Neural progenitor cell (in vitro differentiated cells): ENCODE measurements around the gene RGS3. TPM values are rescaled to one million over a fixed set of nuclear protein-coding genes. Genes with fewer than 3 reads are reported as not detected.

Experiments used
- DNase-seq: peaks from one replicate; pipeline ENCODE4 v3.0.0-alpha.2; 2016; ENCODE audit warnings: low spot score
- H2AFZ ChIP-seq: fragments of 200-600 bp; sonication (generic); replicated peaks from 2 replicates; pipeline ENCODE4 v1.6.1; 2016; ENCODE audit warnings: antibody characterized with exemption
- H3F3A ChIP-seq: fragments of 200-600 bp; sonication (generic); 2 replicates; pipeline ENCODE4 v1.6.1; 2016; ENCODE audit warnings: antibody characterized with exemption, low read depth
- H3K27ac ChIP-seq: fragments of 200-600 bp; sonication (generic); 2 replicates; pipeline ENCODE4 v1.5.1; 2016; ENCODE audit warnings: mild to moderate bottlenecking
- H3K27me3 ChIP-seq: fragments of 200-600 bp; sonication (generic); 2 replicates; pipeline ENCODE4 v1.6.1; 2016; ENCODE audit warnings: mild to moderate bottlenecking, moderate library complexity
- H3K36me3 ChIP-seq: fragments of 200-600 bp; sonication (generic); 2 replicates; pipeline ENCODE4 v1.5.1; 2016
- H3K4me1 ChIP-seq: fragments of 200-600 bp; sonication (generic); 2 replicates; pipeline ENCODE4 v1.6.1; 2016; ENCODE audit warnings: mixed run types
- H3K4me2 ChIP-seq: fragments of 200-600 bp; sonication (generic); 2 replicates; pipeline ENCODE4 v1.6.1; 2016
- H3K4me3 ChIP-seq: fragments of 200-600 bp; sonication (generic); 2 replicates; pipeline ENCODE4 v1.5.1; 2016
- H3K79me2 ChIP-seq: fragments of 200-600 bp; sonication (generic); 2 replicates; pipeline ENCODE4 v1.6.1; 2016; ENCODE audit warnings: low read depth
- H3K9ac ChIP-seq: fragments of 200-600 bp; sonication (generic); 2 replicates; pipeline ENCODE4 v1.6.1; 2016
- H3K9me3 ChIP-seq: fragments of 200-600 bp; sonication (generic); 2 replicates; pipeline ENCODE4 v1.5.1; 2016; ENCODE audit warnings: low read depth
- H4K20me1 ChIP-seq: fragments of 200-600 bp; sonication (generic); 2 replicates; pipeline ENCODE4 v1.6.1; 2016; ENCODE audit warnings: low read depth
- H3K27ac Mint-ChIP-seq: 3 replicates; pipeline ENCODE4 v1.8.0; 2021; ENCODE audit warnings: mixed read lengths
- H3K27me3 Mint-ChIP-seq: 2 replicates; pipeline ENCODE4 v1.8.0; 2022; ENCODE audit warnings: low read depth, mild to moderate bottlenecking, inconsistent platforms, moderate library complexity, mixed read lengths; ENCODE audit not compliant: insufficient read depth
- H3K36me3 Mint-ChIP-seq: 3 replicates; pipeline ENCODE4 v1.8.0; 2021; ENCODE audit warnings: mixed read lengths
- H3K4me1 Mint-ChIP-seq: 3 replicates; pipeline ENCODE4 v1.8.0; 2021; ENCODE audit warnings: mixed read lengths
- H3K4me3 Mint-ChIP-seq: 3 replicates; pipeline ENCODE4 v1.8.0; 2021; ENCODE audit warnings: mild to moderate bottlenecking, moderate library complexity, mixed read lengths
- H3K9me3 Mint-ChIP-seq: 3 replicates; pipeline ENCODE4 v1.8.0; 2020; ENCODE audit warnings: mixed read lengths
- CTCF ChIP-seq: fragments of 200-600 bp; sonication (generic); IDR thresholded peaks from 2 replicates; pipeline ENCODE4 v1.5.1; 2017; ENCODE audit warnings: antibody characterized with exemption, mild to moderate bottlenecking
- EZH2 ChIP-seq: fragments of 200-600 bp; sonication (generic); IDR thresholded peaks from 2 replicates; pipeline ENCODE4 v1.6.1; 2017; ENCODE audit warnings: antibody characterized with exemption, mild to moderate bottlenecking, moderate library complexity
- EZH2phosphoT487 ChIP-seq: fragments of 200-600 bp; sonication (generic); IDR thresholded peaks from 2 replicates; pipeline ENCODE4 v1.6.1; 2017; ENCODE audit warnings: antibody characterized with exemption
- total RNA-seq: library from RNA; depleted of rRNA; stranded (reverse); fragments of >200 nt; gene quantifications from 2 replicates; pipeline ENCODE4 v1.2.3, GENCODE V29; 2015; ENCODE audit warnings: low replicate concordance

RGS3 gene
- total RNA-seq, 1 donor from 2014 or later, result 30.3 TPM

GRCh38 chr9:113598883-113599282, 135.4 kb downstream of the RGS3 start:
- Mint-ChIP-seq H3K4me3 (no peak overlapping the region), H3K27me3 (peaks cover 12% of the 10 kb centered on the region), H3K9me3 (no peaks in the 10 kb centered on the region), H3K36me3 (peaks cover 13% of the 10 kb centered on the region), H3K27ac (peak overlapping the region; percentile 94), H3K4me1 (peaks cover 82% of the 10 kb centered on the region)
- Histone ChIP-seq H2AFZ (no peak overlapping the region), H3F3A (no peaks in the 10 kb centered on the region), H3K36me3 (no peaks in the 10 kb centered on the region), H3K27ac (no peak overlapping the region), H3K4me1 (peaks cover 39% of the 10 kb centered on the region), H3K4me3 (no peak overlapping the region), H3K9me3 (no peaks in the 10 kb centered on the region), H4K20me1 (no peaks in the 10 kb centered on the region), H3K4me2 (no peak overlapping the region), H3K27me3 (no peaks in the 10 kb centered on the region), H3K79me2 (peaks cover 19% of the 10 kb centered on the region), H3K9ac (no peak overlapping the region)
- no peak for DNase-seq
- no peak for TF ChIP-seq EZH2phosphoT487
- TF ChIP-seq EZH2, result no peak
- no peak for TF ChIP-seq CTCF

GRCh38 chr9:113599646-113600022, 136.1 kb downstream of the RGS3 start:
- H3K27ac ChIP-seq, result no peak overlapping the region
- no peak overlapping the region for H3K4me2 ChIP-seq
- no peaks in the 10 kb centered on the region for H4K20me1 ChIP-seq
- peaks cover 16% of the 10 kb centered on the region for H3K27me3 Mint-ChIP-seq
- no peak overlapping the region for H3K9ac ChIP-seq
- H3K9me3 Mint-ChIP-seq, result no peaks in the 10 kb centered on the region
- H3K4me1 ChIP-seq, result peaks cover 39% of the 10 kb centered on the region
- H3K4me1 Mint-ChIP-seq, result peaks cover 81% of the 10 kb centered on the region
- H3K36me3 Mint-ChIP-seq, result peaks cover 13% of the 10 kb centered on the region
- H3K4me3 ChIP-seq, result no peak overlapping the region
- peaks cover 12% of the 10 kb centered on the region for H3K79me2 ChIP-seq
- DNase-seq, result peak; percentile 85
- H3K9me3 ChIP-seq, result no peaks in the 10 kb centered on the region
- no peaks in the 10 kb centered on the region for H3K36me3 ChIP-seq
- no peak for TF ChIP-seq CTCF
- TF ChIP-seq EZH2, result no peak
- no peak for TF ChIP-seq EZH2phosphoT487
- peak overlapping the region; percentile 18 for H3K4me3 Mint-ChIP-seq
- H2AFZ ChIP-seq, result no peak overlapping the region
- no peaks in the 10 kb centered on the region for H3K27me3 ChIP-seq
- H3K27ac Mint-ChIP-seq, result peak overlapping the region; percentile 50
- H3F3A ChIP-seq, result no peaks in the 10 kb centered on the region

- H3K36me3 ChIP-seq, result no peaks in the 10 kb centered on the region
- H3K27ac ChIP-seq, result no peak overlapping the region
- Mint-ChIP-seq H3K4me3 (peak overlapping the region; percentile 18), H3K27ac (peak overlapping the region; percentile 69), H3K27me3 (peaks cover 17% of the 10 kb centered on the region), H3K36me3 (peaks cover 13% of the 10 kb centered on the region), H3K4me1 (peaks cover 76% of the 10 kb centered on the region), H3K9me3 (no peaks in the 10 kb centered on the region)
- H3K9me3 ChIP-seq, result no peaks in the 10 kb centered on the region
- peaks cover 6% of the 10 kb centered on the region for H3K79me2 ChIP-seq
- no peaks in the 10 kb centered on the region for H3K27me3 ChIP-seq
- peaks cover 34% of the 10 kb centered on the region for H3K4me1 ChIP-seq
- H2AFZ ChIP-seq, result no peak overlapping the region
- no peak for DNase-seq
- no peak overlapping the region for H3K9ac ChIP-seq
- no peaks in the 10 kb centered on the region for H4K20me1 ChIP-seq
- no peak overlapping the region for H3K4me2 ChIP-seq
- no peak overlapping the region for H3K4me3 ChIP-seq
- no peaks in the 10 kb centered on the region for H3F3A ChIP-seq
- TF ChIP-seq EZH2phosphoT487 (no peak), EZH2 (no peak), CTCF (no peak)
Measured at GRCh38 chr9:113600023-113600823, 136.7 kb downstream of the RGS3 start.
